ENCODE results near the gene CLIC2.

DNA sequence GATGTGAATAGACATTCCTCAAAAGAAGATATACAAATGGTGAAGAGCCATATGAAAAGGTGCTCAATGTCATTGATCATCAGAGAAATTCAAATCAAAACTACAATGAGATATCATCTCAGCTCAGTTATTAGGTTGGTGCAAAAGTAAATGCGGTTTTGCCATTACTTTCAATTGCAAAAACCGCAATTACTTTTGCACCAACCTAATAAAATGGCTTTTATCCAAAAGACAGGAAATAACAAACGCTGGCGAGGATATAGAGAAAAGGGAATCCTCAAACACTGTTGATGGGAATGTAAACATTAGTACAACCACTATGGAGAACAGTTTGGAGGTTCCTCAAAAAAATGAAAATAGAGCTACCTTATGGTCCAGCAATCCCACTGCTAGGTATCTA is 5.1 kb downstream of the CLIC2 start:
- TF ChIP-seq POLR2A (IDR thresholded peaks at IDR 0.05) (no peak), CTCF (IDR thresholded peaks at IDR 0.05) (no peak)

Data from esophagus squamous epithelium (tissue), 4 donors.